HL-60 (cell line): ENCODE results near the gene ERC2.

ENCODE experiments used
- GABPA ChIP-seq: IDR thresholded peaks from 2 replicates; pipeline ENCODE4 v1.6.1; 2012; ENCODE audit warnings: low read depth
- TF ChIP-seq, protein P1 (sequence below): IDR thresholded peaks from one replicate; pipeline ENCODE4 v1.5.1; 2011; ENCODE audit warnings: low read length, control low read depth, inconsistent platforms; ENCODE audit not compliant: insufficient read depth

DNA sequence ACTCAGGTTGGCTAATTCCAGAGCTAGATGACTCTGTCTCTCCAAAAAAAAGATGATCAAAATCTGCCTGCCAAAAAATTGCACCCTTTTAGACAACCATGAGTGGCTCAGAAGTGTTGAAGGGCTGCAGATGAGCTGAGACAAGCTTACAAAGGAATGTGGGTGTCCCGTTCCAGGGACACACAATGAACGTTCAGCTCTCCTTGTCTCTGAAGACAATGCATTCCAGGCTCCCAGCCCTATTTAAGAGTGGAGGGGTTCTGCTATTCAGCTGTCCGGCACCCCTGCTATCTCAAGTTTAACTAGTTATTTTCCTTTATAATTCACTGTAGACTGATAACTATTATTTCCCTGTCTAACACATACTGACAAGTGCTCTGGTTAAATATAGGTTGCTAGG lies 626.1 kb downstream of the ERC2 start:
- TF ChIP-seq, protein P1, sequence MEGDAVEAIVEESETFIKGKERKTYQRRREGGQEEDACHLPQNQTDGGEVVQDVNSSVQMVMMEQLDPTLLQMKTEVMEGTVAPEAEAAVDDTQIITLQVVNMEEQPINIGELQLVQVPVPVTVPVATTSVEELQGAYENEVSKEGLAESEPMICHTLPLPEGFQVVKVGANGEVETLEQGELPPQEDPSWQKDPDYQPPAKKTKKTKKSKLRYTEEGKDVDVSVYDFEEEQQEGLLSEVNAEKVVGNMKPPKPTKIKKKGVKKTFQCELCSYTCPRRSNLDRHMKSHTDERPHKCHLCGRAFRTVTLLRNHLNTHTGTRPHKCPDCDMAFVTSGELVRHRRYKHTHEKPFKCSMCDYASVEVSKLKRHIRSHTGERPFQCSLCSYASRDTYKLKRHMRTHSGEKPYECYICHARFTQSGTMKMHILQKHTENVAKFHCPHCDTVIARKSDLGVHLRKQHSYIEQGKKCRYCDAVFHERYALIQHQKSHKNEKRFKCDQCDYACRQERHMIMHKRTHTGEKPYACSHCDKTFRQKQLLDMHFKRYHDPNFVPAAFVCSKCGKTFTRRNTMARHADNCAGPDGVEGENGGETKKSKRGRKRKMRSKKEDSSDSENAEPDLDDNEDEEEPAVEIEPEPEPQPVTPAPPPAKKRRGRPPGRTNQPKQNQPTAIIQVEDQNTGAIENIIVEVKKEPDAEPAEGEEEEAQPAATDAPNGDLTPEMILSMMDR, result no peak
- TF ChIP-seq GABPA, result no peak
